HPDE6-E6E7 (cell line): ENCODE results near the gene SLC40A1.
A peak's percentile ranks its signal among the peaks of the same experiment; 100 is the strongest.

Experiments used
- DNase-seq: peaks from one replicate; pipeline ENCODE4 v3.0.0; 2011; ENCODE audit warnings: missing footprints; ENCODE audit errors: extremely low spot score

The SLC40A1 gene

DNA sequence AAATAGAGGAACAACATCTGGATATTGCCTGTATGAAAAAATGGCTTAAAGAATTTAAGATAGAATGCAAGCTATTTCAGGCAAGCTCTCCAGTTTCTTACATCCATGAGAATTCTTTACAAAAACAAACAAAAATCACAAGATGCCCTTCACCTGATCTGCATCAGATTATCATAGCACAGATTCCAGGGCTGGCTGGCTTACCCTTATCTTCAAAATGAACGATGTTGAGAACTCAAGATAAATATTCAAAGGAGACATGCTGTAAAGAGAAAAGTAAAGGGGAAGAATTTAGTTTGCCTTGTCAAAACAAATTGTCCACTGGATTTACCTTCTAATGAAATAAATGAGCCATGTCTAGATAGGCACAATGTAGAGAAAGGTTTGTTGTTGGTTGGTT lies 18.7 kb upstream of the SLC40A1 start:
- no peak for DNase-seq

- no peak for DNase-seq
Measured at GRCh38 chr2:189595417-189595816, 14.8 kb upstream of the SLC40A1 start.

DNA sequence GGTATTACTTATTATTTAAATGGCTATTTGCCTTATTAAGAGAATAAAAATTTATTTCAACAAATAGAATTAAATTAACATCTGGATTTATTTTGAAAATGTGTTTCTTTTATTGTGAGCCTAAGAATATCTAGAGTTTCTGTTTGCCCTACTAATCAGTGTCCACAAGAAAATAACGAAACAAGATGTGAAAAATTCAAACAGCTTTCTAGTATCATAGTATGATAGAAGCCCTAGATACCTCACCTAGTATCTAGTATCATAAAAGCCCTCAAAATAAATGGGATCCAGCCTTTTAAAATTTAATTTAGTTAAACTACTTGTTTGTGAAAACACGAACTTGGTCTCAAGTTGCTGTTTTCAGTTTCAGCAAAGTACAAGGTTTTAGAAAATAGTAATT lies 13.7 kb upstream of the SLC40A1 start:
- DNase-seq, result no peak

GRCh38 chr2:189593115-189593514 lies 12.5 kb upstream of the SLC40A1 start:
- DNase-seq, result no peak

- no peak for DNase-seq
Measured at GRCh38 chr2:189592353-189592984, 11.9 kb upstream of the SLC40A1 start.

- DNase-seq, result no peak
Measured at GRCh38 chr2:189587780-189588179, 7.2 kb upstream of the SLC40A1 start.

DNA sequence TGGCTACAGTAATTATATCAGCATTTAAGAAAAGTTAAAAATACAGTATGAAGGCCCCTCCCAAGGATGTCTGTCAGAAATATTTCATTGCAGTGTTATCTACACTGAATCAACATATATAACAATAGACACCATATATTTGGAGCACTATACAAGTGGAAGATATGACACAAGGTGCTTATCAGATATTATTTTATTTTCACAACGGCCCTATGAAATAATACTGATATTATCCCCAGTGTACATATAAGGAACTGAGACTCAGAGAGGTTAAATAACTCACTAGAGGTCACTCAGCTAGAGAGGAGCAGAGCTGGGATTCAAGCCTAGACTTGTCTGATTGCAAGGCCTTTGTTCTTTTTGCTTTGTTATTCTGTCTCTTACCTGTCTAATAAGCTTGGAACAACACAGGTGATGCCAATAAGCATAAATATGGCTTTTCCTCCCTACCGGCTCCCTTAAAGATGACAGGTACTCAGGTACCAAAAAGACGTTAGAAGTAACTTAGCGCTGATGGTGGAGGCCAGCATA lies 4.7 kb upstream of the SLC40A1 start:
- DNase-seq, result peak; percentile 19

GRCh38 chr2:189584686-189585085 lies 4.1 kb upstream of the SLC40A1 start:
- DNase-seq, result no peak

DNA sequence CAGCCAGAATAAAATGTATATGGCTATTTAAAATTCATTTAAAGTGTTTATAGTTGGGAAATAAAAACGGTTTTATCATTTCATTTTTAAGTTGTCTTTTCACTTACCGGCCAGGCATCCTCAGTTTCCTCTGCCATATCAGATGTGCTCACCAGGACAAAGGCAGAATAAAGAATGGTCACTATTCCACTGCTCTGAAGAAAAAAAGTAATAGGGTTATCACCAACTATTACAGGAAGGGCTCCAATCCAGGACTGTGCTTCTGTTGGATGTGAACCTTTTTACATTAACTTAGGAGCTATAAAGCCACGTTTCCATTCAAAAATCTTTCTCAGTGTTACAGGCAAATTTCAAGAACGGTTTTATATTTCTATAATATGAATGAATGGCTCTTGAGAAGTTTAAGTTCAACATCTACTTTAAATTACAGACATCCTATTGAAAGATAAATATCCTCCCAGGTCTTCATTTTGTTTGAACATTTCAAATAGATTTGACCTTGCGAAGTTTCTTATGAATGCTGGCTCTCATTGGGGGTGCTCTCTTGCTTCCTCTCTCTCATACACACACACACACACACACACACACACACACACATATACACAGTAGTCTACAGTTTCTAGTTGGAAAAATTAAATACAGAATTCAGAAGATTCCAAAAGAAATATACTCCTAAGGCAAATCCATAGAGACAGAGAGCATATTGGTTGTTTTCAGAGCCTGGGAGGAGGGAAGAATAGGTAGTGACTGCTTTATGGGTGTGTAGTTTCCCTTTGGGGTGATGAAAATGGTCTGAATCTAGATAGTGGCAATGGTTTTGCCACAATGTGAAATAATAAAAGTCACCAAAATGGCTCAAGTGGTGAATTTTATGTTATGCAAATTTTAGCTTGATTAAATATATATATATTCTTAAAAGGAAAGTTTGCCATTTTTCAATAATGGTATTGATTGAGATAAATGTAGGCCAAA lies 2.9 kb upstream of the SLC40A1 start:
- no peak for DNase-seq

DNA sequence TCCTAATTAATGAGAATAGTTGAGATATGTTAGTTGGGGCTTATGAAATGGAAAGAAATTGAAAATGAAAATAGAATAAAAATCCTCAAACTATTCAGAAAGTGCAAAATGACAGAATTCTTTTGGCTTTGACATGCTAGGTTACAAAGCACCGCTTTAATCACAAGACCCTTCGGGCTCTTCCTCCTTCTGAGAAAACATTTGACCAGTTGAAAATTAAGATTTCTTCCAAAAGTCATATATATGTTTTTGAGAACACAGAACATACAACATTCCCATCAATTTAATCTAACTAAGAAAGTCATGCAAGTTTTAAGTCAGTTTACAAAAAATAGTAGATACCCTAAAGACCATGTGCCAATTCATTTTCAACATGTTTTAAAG lies 2.2 kb upstream of the SLC40A1 start:
- no peak for DNase-seq

DNA sequence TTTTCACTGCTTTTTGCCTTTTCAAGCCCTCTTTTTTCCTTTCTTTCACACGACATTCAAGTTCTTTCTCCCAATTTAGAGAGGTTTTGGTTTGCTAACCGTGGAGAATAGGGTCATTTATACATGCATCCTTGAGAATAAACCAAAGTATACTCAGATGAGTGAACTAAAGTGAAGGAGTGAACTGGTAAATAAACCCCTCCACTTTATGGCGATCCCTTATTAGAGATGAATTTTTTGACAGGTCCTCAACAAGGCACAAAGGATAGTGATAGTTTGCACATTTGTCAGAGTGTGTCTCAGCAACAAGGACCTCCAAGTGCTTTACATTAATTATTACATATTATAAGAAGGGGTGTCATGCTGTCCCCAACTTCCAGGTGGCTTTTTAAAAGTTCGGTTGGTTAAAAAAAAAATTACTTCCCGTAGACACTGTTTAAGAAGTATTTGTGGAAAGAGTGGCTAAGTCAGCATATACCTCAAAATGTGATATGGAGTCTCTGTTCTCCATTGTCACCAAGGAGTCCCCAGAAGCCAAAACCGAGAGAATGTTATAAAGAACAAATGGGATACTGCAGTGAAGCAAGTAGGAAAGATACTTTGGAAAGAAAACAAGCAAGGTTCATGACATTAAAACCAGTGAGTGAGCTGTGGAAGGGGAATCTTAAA lies 1.7 kb upstream of the SLC40A1 start:
- no peak for DNase-seq

- DNase-seq, result peak; percentile 6
Measured at GRCh38 chr2:189581354-189582139, 961 bp upstream of the SLC40A1 start.

DNA sequence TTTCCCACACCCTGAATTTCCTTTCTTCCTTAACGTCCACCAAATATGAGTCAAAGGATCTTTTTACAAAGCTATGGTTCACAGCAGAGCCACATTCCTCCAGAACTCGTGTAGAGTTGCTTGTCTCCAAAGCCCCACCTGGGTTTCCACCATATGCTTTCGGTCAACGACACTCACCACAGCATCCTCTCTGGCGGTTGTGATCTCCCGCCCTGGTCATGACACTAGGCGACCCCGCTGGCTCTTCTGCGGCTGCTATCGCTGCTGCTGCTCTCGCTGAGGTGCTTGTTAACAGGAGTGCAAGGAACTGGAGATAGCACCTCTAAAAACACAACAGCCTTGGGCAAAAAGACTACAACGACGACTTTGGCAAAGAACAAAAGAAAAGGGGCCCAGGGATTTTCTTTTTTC lies 340 bp downstream of the SLC40A1 start:
- peak; percentile 11 for DNase-seq

DNA sequence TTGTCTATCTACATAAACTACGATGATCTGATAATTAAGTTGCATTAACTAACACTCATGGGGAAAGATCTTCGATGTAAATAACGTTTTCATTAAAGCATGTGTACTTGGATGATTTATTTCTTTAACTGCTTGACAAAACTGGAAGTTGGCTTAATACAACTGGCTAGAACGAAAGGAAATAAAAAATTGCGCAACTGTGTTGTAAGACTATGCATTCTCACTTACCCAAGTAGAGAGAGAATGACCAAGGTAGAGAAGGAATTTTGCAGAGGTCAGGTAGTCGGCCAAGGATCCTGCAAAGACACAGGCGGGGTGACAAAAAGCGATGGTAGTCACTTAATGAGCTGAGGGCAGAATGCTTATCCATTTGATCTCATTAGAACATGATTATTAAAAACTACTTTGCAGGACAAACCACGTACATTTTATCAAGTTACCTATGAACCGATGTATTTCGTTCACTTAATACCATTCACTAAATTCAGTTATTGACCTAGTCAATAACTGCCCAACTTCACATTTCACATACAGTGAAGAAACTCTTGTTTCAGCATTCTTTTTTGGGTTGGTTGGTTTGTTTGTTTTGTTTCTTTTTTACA lies 900 bp downstream of the SLC40A1 start:
- no peak for DNase-seq

- no peak for DNase-seq
Measured at GRCh38 chr2:189578272-189578950, 2.2 kb downstream of the SLC40A1 start.

GRCh38 chr2:189577121-189577520 lies 3.5 kb downstream of the SLC40A1 start:
- DNase-seq, result no peak

DNA sequence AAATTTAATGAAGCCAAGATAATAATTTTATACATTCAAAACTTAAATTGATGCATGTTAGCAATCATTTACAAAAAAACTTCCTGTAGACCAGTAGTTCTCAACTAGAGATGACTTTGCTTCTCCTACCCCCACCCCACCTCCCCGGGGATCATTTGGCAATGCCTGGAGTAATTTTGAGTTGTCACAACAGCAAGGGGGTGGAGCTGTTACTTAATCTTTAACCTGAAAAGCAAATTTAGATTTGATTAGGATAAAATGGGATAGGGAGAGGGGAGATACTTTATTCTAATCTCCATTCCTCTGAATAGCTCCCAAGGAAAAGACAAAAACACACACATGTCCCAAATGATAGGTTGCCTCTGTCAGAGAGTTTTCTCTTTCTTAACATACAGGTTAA lies 4.2 kb downstream of the SLC40A1 start:
- DNase-seq, result no peak

DNA sequence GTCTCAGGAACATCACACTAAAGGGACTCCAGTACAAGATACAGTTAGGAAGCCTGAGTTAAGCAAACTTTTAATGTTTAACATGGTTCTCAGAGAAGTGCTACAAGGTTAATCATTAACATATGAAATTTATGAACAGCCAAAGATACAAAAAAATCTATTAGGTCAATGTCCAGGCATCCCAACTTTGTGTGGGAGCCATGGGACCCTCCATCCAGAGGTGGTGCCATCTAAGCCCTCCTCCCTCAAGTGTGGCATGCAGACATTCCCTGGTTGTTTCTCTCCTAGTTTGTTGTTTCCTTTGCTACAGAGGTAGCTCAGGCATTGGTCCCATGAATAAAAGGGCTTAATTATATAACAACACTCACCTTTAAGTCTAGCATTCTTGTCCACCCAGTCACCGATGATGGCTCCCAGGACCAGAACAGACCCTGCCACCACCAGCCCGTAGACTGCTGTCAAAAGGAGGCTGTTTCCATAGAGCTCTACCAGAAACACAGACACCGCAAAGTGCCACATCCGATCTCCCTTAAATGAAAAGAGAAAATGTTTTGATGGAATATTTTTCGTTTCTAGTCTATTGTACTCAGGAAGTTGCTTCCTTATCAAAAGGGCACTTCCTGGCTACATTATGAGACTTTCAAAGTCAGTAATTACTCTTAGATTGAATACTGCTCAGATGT lies 5.7 kb downstream of the SLC40A1 start:
- no peak for DNase-seq

DNA sequence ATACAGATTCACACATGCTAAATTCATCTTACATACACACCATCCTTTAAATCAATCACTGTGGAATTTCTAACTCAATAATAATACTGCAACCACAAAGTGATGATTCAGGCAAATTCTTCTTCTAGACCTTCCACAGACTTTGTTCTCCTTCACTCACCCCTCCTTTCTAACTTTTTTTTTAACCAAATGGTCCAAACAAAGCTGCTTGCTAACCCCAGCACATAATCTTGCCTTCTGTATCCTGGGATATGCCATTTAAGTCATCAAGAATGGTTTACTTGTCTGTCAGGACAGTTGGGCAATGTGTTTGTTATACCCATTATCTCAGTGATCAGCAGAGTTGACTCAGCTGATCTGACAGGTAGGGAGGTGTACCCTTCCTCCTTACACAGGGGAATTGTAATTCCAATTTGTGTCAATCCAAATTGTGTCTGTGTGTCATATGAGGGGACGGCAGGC lies 10.0 kb downstream of the SLC40A1 start:
- no peak for DNase-seq
